ENCODE results near the gene ZNF573. TPM values are rescaled to one million over a fixed set of nuclear protein-coding genes. Genes with fewer than 3 reads are reported as not detected.

Gene ZNF573
- total RNA-seq, 1 experiment from 2014 or later: 12.4 TPM

- ChIA-PET CTCF (interaction anchor here (0.6 to 1.0 kb wide), 3 partner anchors 28 to 379 kb away, joined by 3 to 5 read pairs (median 4); partner anchors contain the start of gene ZNF607), POLR2A (interaction anchor here (1.0 kb wide), 2 partner anchors 28 to 210 kb away, joined by 3 read pairs; no protein-coding TSS in a partner anchor)
Measured at GRCh38 chr19:37691881-37692504, 87.4 kb downstream of the ZNF573 start.

More at GRCh38 chr19:37691881-37692504, 87.4 kb downstream of the ZNF573 start:
- peak; percentile 90 for ATAC-seq
- Mint-ChIP-seq H3K9me3 (no peaks in the 10 kb centered on the region), H3K4me1 (peaks cover 15% of the 10 kb centered on the region), H3K27me3 (ENCODE audit: low read depth) (peaks cover 70% of the 10 kb centered on the region), H3K36me3 (peaks cover 7% of the 10 kb centered on the region), H3K4me3 (peak overlapping the region; percentile 91), H3K27ac (no peak overlapping the region)
- peak; percentile 72 for DNase-seq (ENCODE audit: low spot score)
- TF ChIP-seq ZNF263 (CRISPR knock-in tag; IDR thresholded peaks at IDR 0.05; ENCODE audit: low read depth) (no peak), CREB1 (CRISPR knock-in tag; IDR thresholded peaks at IDR 0.05) (no peak), IRF2 (CRISPR knock-in tag; IDR thresholded peaks at IDR 0.05; ENCODE audit: borderline replicate concordance, low read depth) (no peak), NR1H2 (CRISPR knock-in tag; IDR thresholded peaks at IDR 0.05) (no peak), ZNF281 (CRISPR knock-in tag; IDR thresholded peaks at IDR 0.05) (no peak), CBFB (CRISPR knock-in tag; IDR thresholded peaks at IDR 0.05; ENCODE audit: low read depth) (no peak), FOXP4 (CRISPR knock-in tag; IDR thresholded peaks at IDR 0.05) (no peak), TEAD1 (CRISPR knock-in tag; IDR thresholded peaks at IDR 0.05) (peak; percentile 79; the same call in 1 of the 2 replicates), ZNF396 (CRISPR knock-in tag; IDR thresholded peaks at IDR 0.05; ENCODE audit: borderline replicate concordance) (no peak), MAX (CRISPR knock-in tag; IDR thresholded peaks at IDR 0.05) (peak; percentile 44; the same call in 1 of the 2 replicates), ZBTB21 (CRISPR knock-in tag; IDR thresholded peaks at IDR 0.05; ENCODE audit: borderline replicate concordance) (peak; percentile 34; the same call in 1 of the 2 replicates), HMGXB4 (CRISPR knock-in tag; IDR thresholded peaks at IDR 0.05) (0 out of 2 replicates have a peak, but pooled peaks have one; percentile 31), GTF2I (CRISPR knock-in tag; conservative IDR thresholded peaks at IDR 0.05) (no peak), FOXP1 (CRISPR knock-in tag; IDR thresholded peaks at IDR 0.05; ENCODE audit: borderline replicate concordance) (peak; percentile 59; the same call in 1 of the 2 replicates), GABPB1 (CRISPR knock-in tag; IDR thresholded peaks at IDR 0.05) (peak; percentile 47; the same call in 1 of the 2 replicates), SP1 (CRISPR knock-in tag; conservative IDR thresholded peaks at IDR 0.05) (peak; percentile 27; the same call in 1 of the 2 replicates), E2F5 (CRISPR knock-in tag; IDR thresholded peaks at IDR 0.05) (no peak), GRHL2 (CRISPR knock-in tag; IDR thresholded peaks at IDR 0.05; ENCODE audit: insufficient replicate concordance, severe bottlenecking) (no peak), EMX1 (CRISPR knock-in tag; IDR thresholded peaks at IDR 0.05) (no peak), SOX15 (CRISPR knock-in tag; IDR thresholded peaks at IDR 0.05) (no peak), JUN (CRISPR knock-in tag; IDR thresholded peaks at IDR 0.05) (no peak), ATF3 (CRISPR knock-in tag; conservative IDR thresholded peaks at IDR 0.05) (no peak)

Data from WTC11 (cell line).